CD4-positive, alpha-beta T cell treated with Interferon gamma for 1 hour (primary cell): Measurements from ENCODE around the gene DHCR24.
A peak's percentile ranks its signal among the peaks of the same experiment; 100 is the strongest.

Experiments
- DNase-seq: peaks from one replicate; pipeline ENCODE4 v3.0.0-alpha.2; 2020

The DHCR24 gene

GRCh38 chr1:54863267-54863665 is 23.7 kb downstream of the DHCR24 start:
- DNase-seq, result no peak

- DNase-seq, result no peak
Measured at GRCh38 chr1:54861070-54861761, 25.8 kb downstream of the DHCR24 start.

GRCh38 chr1:54859700-54860391 is 27.1 kb downstream of the DHCR24 start:
- DNase-seq, result no peak

- no peak for DNase-seq
Measured at GRCh38 chr1:54857746-54858561, 29.0 kb downstream of the DHCR24 start.

- no peak for DNase-seq
Measured at GRCh38 chr1:54857141-54857540, 29.9 kb downstream of the DHCR24 start.

GRCh38 chr1:54854381-54855020 is 32.5 kb downstream of the DHCR24 start:
- no peak for DNase-seq

GRCh38 chr1:54853793-54854370 is 33.1 kb downstream of the DHCR24 start:
- DNase-seq, result no peak

GRCh38 chr1:54853096-54853792 is 33.8 kb downstream of the DHCR24 start:
- no peak for DNase-seq

- DNase-seq, result no peak
Measured at GRCh38 chr1:54851936-54852524, 35.0 kb downstream of the DHCR24 start.

GRCh38 chr1:54851406-54851805 is 35.6 kb downstream of the DHCR24 start:
- DNase-seq, result no peak

- DNase-seq, result peak; percentile 7
Measured at GRCh38 chr1:54850737-54851136, 36.3 kb downstream of the DHCR24 start.

- no peak for DNase-seq
Measured at GRCh38 chr1:54850069-54850730, 36.8 kb downstream of the DHCR24 start.

- DNase-seq, result no peak
Measured at GRCh38 chr1:54849219-54850068, 37.6 kb downstream of the DHCR24 start.

- no peak for DNase-seq
Measured at GRCh38 chr1:54848134-54848948, 38.7 kb downstream of the DHCR24 start.

GRCh38 chr1:54846716-54847284 is 40.2 kb downstream of the DHCR24 start:
- DNase-seq, result no peak

GRCh38 chr1:54846301-54846700 is 40.7 kb downstream of the DHCR24 start:
- DNase-seq, result no peak

- no peak for DNase-seq
Measured at GRCh38 chr1:54845772-54846171, 41.2 kb downstream of the DHCR24 start.

- no peak for DNase-seq
Measured at GRCh38 chr1:54844564-54844963, 42.4 kb downstream of the DHCR24 start.

- DNase-seq, result no peak
Measured at GRCh38 chr1:54843449-54843848, 43.5 kb downstream of the DHCR24 start.
